AG09319 (cell line): Measurements from ENCODE around the gene CTSD.

Experiments
- DNase-seq: peaks from one replicate; pipeline ENCODE4 v3.0.0-alpha.2; 2010; ENCODE audit warnings: low read depth; ENCODE audit errors: extremely low read depth
- CTCF ChIP-seq: IDR thresholded peaks from 2 replicates; pipeline ENCODE4 v1.5.1; 2011; ENCODE audit warnings: low read depth, mild to moderate bottlenecking, inconsistent platforms, low read length, moderate library complexity

CTSD gene

GRCh38 chr11:1750840-1751530, 12.7 kb downstream of the CTSD start:
- no peak for TF ChIP-seq CTCF
- DNase-seq = no peak

GRCh38 chr11:1750481-1750839, 13.3 kb downstream of the CTSD start, which contains the start of gene IFITM10:
TSS of gene IFITM10 (minus strand) at chr11:1750595. CDS start at chr11:1750442, 153 bp downstream.
- DNase-seq = no peak
- no peak for TF ChIP-seq CTCF

DNA sequence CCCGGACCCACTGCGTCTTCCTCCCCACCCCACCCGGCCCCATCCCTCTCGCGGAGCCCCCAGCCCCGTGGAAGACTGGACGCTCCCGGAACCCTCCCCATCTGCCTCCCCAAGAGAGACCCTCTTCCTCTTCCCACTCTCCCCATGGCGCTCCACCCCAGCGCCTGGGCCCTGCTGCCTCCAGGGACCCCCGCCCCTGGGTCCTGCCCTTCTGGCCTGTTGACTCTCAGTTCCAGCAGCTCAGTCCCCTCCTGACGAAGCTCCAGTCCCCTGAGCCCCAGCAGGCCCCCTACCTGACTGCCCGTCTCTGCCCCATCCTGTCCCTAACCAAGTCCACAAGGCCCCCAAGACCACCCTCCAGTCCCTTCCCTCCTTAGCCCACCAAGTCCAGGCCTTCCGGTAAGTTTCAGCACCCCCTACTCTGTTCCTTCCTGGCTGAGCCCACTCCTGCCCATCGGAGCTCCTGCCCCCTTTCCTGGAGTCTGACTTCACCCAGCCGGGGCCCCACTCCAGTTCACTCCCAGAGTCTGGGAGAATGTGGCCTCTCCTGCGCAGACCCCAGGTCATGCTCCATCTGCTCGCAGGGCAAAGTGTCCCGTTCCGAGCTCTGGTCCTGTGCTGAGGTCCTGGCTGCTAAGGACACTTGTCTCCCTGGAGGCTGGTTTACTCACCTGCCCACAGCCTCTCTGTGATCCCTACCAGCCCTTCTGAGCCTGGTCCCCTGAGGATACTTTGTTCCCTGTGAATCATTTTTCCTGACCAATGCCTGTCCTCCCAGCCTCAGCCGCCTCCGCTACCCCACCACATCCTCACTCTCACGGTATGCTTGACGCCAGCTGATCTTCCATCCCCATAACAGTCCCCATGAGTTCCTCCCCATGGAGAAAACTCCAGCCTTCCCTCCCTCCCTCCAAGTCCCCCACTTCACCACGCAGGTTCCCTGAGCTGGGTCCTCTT, 14.1 kb downstream of the CTSD start:
- peak; percentile 41 for DNase-seq
- TF ChIP-seq CTCF = no peak

DNA sequence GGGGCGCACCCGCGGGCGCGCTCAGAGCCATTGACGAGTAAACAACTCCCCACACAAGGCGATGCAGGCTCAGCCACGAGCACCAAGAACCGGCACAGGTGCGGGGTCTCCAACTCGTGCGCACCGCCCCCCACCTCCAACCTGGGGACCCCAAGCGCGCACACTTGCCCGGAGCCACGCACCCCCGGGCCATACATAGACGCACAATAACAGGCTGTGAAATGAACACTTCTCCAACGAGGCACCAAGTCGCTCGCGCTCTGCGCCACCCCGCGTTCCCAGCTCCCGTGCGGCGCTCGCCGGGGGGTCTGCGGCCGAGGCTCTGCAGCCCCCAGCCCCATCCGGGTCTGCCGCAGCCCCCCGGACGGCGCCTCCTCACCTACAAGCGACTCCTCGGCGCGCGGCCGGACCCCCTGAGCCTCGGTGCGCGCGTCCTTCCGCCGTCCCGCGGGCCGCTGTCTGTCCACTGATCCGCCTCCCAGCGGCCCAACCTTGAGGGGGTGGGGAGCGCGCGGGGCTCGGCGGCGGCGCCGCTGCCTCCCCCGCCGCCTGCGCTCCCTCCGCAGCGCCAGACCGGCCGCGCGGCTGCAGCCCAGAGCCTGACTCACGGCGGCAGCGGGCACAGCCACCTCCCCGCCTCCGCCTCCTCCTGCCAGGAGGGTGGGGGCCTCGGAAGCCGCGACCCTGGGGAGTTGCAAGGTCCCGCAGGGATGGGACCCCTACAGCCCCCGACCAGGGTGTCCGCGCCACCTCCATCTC, 14.9 kb downstream of the CTSD start:
- DNase-seq = no peak
- no peak for TF ChIP-seq CTCF

DNA sequence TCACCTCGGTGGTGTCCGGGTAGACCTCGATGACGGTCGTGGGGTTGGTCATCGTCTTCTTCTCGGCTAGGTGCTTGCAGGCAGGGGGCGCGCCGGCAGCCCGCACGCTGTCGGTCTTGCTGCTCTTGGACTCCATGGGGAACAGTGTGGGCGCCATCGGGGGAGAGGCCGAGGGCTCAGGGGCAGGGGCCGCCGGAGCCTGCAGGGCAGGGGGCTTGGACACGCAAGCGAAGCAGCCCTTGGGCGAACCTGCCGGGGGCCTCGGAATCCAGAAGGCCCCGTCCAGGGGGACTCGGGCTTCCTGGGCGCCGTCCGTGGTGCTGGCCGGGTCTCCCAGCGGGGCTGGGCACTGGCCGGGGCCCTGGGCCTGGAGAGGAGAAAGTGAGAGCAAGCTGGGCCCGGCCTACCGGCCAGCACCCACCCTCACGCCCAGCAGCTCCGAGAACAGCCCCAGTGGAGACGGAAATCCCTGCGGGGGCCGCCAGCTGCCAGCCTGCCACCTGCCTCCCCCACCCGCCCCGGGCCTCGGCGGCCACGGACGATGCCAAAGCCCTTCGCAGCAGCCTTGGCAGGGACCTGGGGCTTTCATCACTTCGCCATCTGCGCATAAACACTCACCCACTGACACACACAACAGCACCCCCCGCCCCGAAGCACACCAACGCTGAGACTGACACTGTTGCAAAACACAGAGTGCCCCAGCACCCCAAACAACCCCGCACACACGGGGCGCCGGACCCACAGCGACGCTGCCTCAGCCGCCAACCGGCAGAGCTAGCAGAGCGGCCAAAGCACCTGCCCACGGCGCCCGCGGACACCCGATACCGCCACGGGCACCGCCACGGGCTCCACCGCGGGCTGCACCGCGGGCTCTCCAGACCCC, 15.7 kb downstream of the CTSD start:
- TF ChIP-seq CTCF = no peak
- DNase-seq = no peak

GRCh38 chr11:1746956-1747752, 16.6 kb downstream of the CTSD start:
- no peak for DNase-seq
- no peak for TF ChIP-seq CTCF
